ENCODE data around the gene UGT1A6.

UGT1A6 gene

DNA sequence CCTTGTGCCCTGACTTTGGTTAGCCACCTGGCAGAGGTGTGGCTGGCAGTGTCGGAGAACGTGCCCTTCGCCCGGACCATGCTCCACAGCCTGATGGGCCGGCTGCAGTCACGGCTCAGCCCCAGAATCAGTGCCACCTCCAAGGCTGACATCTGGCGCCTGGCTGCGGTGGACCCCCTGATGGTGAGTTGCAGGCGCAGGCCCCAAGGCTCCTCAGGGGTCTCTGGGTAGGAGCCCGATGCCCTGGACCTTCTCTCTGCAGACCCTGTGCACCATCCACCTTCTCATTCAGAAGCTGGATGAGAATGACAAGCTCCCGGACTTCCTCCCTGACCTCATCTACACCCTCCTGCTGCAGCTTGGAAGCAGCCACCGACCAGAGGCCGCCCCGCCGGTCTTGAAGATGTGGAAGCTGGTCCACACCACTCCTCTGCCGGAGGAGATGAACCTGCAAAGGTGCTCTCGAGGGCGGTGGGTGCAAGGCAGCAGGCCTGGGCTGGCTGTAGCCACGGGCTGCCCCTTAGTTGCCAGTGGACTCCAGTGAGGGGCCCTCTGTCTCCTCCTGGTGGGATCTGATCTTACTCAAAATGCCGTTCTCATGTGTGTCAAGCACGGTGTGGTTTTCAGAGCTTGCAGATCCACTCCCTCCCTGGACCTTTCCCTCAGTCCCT, 129.5 kb downstream of the UGT1A6 start:
- DNase-seq = no peak
